Stimulated activated CD4-positive, alpha-beta T cell treated with anti-CD3 and anti-CD28 coated beads, Interleukin-4, amount 100 ng/mL, for 4 hours (primary cell): ENCODE results near the gene SPAG6.
"Not testable (repeated sequence)": the region's sequence is repeated elsewhere in the genome, so short reads cannot be mapped to it uniquely, and the experiment has no call there.

Experiments used
- DNase-seq, 2 experiments: peaks; one replicate each; pipeline ENCODE4 v3.0.0-alpha.2; 2020

The SPAG6 gene

DNA sequence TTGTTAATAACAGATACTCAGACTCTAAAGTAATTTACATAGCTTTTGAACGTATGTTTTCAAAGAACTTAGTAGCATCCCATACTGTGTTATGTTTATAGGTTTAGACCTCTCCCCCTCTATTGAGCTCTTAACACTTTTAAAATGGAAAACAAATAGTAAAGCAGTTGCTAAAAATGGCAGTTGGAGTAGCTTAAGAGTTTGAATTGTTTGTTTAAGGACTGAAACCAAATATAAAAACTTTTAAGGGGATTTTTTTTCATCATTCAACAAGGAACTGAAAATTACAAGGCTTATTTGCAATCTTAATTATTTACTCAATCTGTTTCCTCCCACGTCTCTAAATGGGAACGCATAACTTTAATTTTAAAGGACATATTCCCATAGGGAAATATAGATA is 1.6 kb upstream of the SPAG6 start:
- DNase-seq = no peak

DNA sequence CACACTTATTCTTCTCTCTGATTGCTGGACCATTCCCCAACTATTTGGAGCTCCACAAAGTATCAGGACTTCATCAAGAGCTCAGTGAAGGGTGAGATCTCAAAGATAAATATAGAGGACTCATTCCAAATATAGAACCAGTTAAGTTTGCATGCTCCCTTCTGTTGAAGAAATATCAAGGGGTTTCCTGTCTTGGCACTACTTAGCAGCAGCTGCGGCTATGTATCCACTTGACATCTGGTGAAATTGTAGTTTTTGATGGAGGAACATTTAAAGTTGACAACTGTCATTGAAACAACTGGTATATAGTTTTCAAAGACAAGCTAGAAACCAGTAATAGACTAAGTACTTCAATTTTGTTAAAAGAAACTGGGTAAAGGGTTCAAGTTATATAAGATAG is 1.0 kb upstream of the SPAG6 start:
- DNase-seq = no peak

DNA sequence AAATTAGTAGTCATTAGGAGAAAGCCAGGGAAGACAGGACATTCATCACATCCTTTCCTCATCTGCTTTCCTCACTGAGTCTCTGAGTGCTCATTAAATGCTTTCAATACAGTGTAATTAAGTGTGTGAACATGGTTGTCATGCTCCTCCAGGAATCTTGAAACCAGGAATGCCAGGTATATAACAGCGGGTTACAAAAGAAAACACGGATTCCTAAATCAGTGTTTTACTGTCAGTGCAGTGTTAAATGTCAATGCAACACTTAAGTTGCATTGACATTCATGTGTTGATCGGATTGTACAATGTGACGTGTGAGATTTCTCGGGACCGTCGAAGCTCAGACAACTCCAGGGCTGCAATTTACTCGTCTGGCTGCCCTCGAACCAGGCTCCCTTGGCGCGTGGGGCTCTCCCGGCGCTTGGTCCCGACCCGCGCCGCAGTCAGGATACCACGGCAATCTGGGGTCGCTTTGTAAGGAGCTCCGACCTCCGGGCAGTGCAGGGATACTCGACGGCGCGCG is 455 bp upstream of the SPAG6 start:
- no peak for DNase-seq

DNA sequence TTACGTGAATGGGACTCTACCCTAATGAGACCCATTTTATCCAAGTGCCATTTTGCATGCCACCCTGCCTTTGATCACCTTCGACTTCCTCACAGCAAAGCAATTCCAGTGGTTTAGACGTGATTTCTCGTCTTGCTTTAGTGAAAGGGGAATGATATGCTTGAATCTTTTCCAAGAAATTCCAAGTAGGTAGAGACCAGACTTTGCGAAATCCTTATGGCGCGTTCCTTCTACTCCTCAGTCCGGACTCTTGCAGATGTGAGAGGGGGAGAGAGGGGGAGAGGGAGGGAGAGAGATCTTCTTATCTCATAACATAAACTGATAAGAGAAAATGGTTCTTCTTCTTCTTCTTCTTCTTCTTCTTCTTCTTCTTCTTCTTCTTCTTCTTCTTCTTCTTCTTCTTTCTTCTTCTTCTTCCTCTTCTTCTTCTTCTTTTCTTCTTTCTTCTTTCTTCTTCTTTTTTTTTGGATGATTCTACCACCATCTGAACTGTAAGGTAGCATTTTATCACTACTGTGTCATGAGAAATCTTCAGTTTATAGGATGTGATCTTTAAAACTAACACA is 883 bp downstream of the SPAG6 start:
- no peak for DNase-seq

DNA sequence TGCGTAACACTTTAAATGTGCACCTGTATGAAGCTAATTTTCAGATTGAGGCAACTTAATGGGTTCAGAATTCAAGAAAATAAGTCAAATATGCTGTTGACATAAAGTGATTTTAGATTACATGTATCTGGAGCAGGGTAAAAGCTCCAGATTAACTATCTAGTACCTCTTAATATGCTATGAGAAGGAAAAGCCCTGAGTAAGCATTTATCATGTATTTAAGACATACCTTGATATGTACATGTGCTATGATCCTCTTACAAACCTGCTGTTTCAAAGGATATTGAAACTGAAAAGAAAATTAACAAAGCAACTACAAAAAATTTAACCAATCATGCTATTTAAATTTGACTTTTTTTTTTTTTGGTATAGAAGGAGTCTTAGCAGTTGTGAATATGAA is 4.5 kb downstream of the SPAG6 start:
- no peak for DNase-seq

DNA sequence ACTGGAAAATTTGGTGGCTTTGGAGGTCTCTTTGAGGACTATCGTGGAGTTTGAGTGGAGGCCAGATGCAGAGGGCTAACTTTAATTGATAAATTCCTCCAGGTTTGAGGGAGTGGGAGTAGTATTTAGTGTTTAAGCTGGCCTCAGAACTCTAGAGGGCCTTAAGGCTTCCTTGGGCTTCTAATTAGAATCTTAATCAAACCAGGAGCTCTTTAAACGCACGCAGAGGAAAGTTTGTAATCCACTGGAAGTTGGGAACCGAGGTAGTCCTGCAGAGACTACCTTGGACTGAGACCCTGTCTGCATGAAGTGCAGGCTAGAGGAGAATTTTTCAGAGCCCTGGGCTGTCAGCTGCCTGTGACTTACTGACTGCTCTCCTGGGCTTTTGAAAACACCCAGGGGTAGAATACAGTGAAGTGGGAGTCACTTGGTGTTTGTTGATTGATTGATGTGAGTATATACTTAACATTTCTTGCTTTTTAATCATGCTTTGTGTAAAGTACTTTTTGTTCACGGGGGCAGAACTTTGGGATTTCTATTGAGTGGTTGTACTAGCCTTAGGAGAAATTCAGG is 5.9 kb downstream of the SPAG6 start:
- DNase-seq = no peak

DNA sequence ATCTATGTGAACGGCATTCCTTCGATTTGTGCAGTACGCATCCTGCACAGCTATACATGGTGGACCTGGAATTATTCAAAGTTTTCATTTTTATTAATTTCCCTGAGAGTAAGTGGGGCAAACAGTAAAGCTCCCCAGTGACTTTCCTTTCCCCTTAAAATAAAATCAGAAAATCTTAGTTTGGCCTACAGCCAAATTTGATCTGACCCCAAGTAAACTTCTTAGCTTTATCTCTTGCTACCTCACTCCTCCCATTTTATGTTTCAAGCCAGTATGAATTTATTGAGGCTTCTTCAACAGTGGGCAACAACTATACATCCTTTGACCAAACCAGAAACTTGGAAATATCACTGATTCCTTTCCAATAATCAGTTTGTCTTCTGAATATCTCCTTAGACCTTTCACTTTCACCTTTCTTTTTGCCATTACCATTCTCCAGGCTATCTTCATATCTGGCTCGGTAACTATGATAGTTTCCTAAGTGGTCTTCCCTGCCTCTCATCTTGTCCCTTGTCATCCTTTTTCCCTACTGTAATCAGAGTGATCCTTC is 11.1 kb downstream of the SPAG6 start:
- no peak for DNase-seq

DNA sequence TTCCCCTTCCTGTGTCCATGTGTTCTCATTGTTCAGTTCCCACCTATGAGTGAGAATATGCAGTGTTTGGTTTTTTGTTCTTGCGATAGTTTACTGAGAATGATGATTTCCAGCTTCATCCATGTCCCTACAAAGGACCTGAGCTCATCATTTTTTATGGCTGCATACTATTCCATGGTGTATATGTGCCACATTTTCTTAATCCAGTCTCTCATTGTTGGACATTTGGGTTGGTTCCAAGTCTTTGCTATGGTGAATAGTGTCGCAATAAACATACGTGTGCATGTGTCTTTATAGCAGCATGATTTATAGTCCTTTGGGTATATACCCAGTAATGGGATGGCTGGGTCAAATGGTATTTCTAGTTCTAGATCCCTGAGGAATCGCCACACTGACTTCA is 12.5 kb downstream of the SPAG6 start:
- DNase-seq = not testable (repeated sequence)

DNA sequence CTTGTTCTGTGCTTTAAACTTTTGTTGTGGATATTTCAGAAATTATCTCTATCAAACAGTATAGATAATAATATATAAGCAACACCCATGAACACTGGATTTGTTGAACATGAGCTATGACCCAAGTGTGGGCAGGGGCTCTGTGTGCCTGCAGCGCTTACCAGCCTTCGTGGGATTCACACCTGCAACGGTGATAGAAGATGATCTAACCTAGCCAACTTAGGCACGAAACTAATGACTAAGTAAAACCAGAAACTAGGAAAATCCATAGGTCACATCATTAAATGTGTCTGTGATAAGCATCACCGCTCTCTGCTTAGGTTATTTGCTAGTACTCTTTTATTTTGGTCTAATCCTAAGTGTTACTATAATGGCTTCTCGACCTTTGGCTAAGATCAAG is 18.0 kb downstream of the SPAG6 start:
- no peak for DNase-seq

DNA sequence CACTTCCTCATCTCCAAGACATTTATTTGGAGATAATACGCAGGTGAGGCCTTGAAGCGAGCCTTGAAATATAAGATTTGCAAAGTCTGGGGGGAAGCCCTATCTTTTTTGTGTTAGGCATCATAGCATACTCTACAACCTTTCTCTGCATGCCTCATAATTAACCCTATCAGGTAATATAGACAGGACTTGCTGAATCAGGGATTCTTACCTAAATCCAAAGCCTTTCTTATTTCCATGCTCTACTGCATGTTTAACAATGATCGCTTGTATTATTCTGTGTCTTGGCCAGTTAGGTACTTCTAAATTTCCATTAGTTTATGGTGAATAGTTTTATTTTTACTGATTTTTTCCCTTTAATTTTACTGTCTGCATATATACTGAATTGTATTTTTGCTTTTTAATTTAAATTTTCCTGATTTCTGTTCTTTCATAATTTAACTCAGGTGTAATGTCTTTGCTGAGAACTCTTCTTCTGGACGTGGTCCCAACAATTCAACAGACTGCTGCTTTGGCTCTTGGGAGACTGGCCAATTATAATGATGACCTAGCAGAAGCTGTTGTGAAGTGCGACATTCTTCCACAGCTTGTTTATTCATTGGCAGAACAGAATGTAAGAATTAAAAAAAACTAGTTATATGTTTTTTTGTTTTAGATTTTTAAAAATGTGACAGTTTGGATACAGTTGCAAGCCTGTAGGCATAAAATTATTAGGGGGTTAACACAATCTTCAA is 19.3 kb downstream of the SPAG6 start:
- no peak for DNase-seq

DNA sequence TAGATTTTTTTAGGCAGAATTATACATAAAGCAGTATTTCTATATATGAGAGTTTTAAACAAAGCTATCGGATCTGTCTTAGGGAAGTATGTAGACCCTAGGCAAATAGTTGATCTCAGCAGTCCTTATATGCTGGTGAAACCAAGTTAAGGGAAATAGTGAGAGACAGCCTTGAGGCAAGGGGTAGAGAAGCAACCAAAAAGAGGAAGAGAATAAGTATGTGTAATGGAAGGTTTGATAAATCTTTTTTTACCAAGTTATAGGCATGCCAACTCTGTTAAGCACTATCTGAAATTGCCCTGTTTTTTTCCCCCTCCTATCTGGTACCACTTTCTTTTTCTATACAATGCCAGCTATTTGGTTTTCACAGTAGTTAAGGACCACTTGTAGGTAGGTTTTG is 19.9 kb downstream of the SPAG6 start:
- no peak for DNase-seq

DNA sequence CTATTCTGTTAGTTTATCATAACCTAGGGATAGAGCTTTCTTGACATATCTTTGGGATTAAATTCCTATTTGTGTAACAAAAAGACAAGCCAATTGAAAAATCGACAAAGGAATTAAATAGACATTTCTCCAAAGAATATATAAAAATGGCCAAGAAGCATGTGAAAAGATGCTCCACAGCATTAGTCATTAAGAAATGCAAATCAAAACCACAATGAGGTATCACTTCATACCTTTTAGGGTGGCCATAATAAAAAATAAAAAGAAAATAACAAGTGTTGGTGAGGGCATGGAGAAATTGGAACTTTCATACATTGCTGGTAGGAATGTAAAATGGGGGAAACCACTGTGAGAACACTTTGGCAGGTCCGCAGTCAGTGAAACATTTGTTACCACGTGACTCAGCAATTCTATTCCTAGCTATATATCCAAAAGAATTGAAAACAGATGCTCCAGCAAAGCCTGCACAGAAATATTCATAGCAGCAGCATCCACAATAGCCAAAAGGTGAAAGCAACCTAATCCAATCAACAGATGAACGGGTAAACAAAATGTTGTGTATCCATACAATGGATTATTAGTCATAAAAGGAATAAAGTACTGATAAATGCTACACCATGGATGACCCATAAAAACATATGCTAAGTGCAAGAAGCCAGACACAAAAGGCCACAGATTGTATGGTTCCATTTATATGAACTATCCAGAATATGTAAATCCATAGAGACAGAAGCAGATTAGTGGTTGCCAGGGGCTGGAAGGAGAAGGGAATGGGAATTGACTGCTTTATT is 20.5 kb downstream of the SPAG6 start:
- DNase-seq = no peak

DNA sequence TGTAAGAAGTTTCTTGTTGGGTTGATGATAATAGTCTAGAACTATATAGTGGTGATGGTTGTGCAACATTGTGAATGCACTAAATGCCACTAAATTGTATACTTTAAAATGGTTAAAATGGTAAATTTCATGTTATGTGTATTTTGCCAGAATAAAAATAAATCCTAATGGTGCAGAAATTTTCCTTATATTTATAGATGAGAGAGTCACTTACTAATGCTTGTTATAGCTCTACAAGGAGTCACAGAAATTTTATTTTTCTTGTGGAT is 21.1 kb downstream of the SPAG6 start:
- no peak for DNase-seq

DNA sequence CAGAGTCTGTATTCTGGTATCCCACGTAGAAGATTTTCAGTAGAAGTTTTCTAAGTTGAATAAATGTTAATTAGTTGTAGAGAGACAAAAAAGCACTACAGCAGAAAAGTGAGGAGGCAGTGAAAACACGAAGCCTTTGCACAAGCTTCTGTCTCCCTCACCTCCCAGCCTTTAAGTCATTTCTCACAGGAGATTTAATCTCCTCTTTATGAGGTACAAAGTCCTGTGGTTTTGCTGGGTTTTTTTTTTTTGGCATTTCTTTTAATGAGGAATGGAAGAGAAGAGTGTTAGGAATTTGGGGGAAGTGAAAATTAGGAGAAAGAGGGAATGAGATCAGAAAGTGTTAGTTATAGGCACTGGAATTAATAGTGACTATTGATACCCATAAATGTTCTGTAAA is 21.5 kb downstream of the SPAG6 start:
- DNase-seq = no peak

DNA sequence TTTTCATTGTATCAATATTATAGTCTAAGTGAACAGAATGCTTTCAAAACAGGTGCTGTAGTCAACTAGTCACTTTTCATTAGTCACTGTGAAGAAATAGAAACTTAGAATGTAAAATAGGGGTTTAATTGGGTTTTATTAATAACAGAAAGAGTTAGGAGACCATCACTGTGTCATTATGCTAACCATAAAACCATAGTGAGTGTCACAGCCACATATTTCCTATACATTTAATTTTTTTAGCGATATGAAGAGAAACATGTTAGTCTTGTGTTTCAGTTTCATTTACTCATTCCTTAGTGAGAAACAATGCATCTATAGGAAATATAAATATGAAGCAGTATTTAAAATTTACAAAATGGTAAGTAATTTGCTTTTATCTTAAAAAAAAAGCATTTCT is 22.2 kb downstream of the SPAG6 start:
- no peak for DNase-seq

DNA sequence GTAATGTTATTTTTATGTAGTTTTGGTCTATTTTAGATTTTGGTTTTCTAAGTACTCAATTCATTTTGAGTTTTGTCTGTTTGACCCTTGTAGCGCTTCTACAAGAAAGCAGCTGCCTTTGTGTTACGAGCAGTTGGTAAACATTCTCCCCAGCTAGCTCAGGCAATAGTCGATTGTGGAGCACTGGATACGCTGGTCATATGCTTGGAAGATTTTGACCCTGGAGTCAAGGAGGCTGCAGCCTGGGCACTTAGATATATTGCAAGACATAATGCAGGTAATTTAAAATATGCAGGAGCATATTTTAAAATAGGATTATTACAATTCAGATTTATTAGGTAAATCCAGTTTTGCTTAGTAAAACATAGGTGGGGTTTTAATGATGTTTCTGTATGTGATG is 23.1 kb downstream of the SPAG6 start:
- no peak for DNase-seq

DNA sequence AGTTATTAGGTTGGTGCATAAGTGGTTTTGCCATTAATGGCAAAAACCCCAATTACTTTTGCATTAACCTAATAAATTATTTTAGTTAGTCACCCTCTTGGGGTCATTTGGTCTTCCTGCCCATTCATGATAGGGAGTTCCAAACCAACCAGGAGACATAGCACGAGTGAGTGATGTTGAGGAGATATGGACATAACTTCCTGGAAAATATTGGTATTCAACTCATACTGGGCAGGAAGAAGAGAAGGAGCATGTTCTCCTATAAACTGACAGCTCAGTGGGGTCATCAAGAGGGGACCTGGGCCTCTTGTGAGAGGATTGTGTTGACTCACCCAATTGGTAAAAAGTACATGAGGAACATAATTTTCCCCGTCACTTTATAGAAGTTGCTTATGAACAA is 23.7 kb downstream of the SPAG6 start:
- no peak for DNase-seq

DNA sequence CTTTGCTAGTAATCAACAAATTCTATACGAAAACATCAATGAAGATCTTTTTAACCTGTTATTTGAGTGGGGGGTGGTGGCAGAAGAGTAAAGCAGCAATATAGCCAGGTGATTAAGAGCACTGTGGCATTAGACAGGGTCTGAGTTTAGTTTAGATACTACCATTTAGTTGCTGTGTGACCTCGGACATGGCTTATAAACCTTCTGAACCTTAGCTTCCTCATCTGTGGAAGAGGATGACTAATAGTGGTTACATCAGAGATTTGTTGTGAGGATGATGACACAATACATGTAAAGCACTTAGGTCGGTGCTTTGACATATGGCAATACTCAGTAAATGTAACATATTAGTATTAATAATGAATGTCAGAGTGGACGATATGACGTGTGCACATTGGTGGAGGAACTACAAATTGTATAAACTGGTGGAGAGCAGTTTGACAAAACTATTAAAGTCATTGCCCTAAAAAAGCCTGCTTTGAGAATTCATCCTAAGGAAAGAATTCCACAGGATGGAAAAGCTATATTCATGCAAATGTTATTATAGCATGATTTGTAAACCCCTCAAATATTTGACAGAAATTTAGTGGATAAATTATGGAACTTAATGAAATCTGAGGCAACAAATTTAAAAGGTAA is 24.3 kb downstream of the SPAG6 start:
- DNase-seq = no peak

DNA sequence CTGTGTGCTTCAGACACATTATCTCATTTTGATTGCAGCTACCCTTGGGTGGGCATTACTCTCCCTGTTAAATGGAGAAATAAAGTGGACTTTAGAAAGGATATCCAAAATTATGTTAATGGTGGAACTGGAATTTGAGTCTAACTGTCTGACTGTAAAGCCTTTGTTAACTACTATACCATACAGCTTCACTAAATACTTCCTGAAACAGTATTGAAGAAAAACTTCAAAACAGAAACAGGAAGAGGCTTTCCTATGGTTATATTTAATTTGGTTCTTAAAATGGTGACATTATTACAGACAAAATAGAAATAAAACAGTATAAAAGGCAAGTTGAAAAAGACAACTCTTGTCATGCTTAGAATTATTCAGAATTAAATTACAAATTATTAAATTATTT is 25.0 kb downstream of the SPAG6 start:
- no peak for DNase-seq

DNA sequence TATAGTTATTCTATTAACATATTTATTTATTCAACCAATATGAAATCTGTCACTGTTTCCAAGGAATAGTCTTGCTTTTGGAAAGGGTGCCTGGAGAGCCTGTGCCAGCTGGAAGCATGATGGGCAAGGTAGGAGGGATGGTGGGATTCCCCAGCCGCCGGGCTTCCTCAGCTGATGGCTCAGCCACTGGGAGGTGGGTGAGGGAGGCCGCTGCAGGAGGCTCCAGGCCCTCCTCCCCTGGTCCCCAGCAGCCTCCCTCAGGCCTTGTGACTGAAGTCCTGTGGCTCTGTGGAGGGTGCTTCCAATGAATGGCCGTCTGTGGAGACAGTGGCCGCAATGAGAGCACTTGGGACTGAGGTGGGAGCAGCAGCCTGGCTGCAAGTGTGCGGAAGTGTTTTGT is 27.0 kb downstream of the SPAG6 start:
- DNase-seq = no peak

DNA sequence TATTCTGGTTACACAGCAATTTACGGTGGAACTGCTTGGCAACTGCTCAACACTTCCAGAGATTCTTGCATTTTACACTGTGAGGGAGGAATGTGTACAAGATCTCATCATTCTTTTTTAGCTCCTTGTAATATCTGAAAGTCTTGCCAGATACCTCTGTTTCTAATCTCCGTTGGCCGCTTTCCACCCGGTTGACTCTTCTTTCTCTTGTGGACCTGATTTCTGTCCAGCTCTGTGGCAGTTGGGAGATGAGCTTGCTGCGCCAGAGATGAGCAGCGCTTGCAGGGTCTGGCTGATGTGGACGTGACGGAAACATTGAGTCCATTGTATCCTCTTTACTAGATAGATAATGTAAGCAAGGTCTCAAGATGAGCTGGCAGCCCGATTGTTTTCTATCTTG is 27.6 kb downstream of the SPAG6 start:
- no peak for DNase-seq

DNA sequence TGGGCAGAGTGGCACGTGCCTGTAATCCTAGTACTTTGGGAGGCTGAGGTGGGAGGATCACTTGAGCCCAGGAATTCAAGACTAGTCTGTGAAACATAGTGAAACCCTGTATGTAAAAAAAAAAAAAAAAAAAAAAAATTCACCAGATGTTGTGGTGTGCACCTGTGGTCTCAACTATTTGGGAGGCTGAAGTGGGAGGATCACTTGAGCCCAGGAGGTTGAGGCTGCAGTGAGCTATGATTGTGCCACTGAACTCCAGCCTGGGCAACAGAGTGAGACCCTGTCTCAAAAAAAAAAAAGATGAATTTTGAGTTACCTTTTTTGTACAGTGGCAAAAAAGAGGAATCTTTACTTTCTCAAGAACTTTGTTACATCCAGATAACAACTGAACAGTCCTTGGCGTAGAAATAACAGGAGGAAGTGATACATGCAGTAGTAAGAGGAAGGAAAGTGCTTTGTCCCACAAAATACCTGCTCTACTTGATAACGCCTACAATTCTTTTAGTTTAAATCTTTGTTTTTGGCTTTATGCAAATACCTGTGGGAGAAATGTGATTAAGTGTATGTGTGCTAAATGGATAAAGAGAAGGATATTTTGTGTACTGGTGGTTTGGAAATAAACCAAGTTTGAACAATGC is 29.3 kb downstream of the SPAG6 start:
- no peak for DNase-seq

DNA sequence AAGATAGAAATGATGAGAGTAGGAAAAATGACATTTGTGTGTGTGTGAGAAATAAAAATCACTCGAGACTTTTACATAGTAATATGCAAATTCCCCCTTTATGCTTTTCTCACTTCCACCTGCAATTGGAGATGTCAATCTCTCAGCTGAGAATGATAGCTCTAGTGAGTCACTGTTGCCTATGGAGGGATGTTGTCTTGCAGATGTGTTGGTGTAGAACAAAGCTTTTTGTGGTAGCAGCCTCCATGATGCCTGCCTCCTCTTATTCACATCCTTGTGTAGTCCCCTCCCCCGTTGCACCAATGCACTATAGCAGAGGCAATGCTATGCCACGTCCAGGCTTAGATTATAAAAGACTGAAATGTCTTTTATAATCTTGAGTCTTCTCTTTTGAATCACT is 33.8 kb downstream of the SPAG6 start:
- DNase-seq = peak; percentile 20 to 71
